ENCODE data around the gene AMOTL2.

AMOTL2 gene

DNA sequence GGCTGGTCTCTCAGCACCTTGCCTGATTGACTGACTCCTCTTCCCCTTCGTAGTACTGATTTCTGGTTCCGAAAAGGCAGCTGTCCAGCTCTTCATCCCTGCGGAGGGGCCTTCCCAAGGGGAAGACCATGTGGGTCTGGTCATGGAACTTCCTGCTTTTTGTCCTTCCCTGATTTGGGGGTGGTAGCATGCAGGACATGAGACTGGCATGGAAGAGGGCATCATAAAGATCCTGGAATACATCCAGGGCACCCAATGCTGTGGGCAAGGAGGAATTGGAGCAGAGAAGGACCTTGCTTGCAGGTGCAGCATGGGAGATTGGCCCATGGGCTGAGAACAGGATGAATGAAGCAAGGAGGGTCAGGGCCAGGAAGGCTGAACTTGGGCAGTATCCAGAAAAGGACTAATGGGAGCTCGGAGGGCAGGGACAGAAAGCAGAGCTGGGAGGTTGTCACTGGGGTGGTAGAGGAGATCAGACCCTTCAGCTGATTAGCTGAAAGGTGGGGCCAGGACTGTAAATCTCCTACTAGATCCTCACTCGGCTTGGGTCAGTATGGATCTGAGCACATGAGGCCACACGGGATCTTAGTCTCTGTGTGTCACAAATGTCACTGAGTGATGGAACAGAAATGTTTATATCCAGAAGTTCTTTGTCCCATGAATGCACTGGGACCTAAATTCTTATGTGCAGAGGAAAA, 59.5 kb downstream of the AMOTL2 start:
- no peak overlapping the region for H3K4me3 ChIP-seq (ENCODE audit: low read depth, low read length)
- TF ChIP-seq, protein P1, sequence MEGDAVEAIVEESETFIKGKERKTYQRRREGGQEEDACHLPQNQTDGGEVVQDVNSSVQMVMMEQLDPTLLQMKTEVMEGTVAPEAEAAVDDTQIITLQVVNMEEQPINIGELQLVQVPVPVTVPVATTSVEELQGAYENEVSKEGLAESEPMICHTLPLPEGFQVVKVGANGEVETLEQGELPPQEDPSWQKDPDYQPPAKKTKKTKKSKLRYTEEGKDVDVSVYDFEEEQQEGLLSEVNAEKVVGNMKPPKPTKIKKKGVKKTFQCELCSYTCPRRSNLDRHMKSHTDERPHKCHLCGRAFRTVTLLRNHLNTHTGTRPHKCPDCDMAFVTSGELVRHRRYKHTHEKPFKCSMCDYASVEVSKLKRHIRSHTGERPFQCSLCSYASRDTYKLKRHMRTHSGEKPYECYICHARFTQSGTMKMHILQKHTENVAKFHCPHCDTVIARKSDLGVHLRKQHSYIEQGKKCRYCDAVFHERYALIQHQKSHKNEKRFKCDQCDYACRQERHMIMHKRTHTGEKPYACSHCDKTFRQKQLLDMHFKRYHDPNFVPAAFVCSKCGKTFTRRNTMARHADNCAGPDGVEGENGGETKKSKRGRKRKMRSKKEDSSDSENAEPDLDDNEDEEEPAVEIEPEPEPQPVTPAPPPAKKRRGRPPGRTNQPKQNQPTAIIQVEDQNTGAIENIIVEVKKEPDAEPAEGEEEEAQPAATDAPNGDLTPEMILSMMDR (IDR thresholded peaks at IDR 0.05; ENCODE audit: low read depth, low read length, missing control alignments), result no peak
- no peak for DNase-seq (ENCODE audit: low read depth)
- in situ Hi-C loops (cut with HindIII; ENCODE audit: low sequenced_read_pairs), result loop anchor here (25.0 kb wide), 1 partner anchor 173 kb away; the partner anchor contains the start of genes ANAPC13 and CEP63

DNA sequence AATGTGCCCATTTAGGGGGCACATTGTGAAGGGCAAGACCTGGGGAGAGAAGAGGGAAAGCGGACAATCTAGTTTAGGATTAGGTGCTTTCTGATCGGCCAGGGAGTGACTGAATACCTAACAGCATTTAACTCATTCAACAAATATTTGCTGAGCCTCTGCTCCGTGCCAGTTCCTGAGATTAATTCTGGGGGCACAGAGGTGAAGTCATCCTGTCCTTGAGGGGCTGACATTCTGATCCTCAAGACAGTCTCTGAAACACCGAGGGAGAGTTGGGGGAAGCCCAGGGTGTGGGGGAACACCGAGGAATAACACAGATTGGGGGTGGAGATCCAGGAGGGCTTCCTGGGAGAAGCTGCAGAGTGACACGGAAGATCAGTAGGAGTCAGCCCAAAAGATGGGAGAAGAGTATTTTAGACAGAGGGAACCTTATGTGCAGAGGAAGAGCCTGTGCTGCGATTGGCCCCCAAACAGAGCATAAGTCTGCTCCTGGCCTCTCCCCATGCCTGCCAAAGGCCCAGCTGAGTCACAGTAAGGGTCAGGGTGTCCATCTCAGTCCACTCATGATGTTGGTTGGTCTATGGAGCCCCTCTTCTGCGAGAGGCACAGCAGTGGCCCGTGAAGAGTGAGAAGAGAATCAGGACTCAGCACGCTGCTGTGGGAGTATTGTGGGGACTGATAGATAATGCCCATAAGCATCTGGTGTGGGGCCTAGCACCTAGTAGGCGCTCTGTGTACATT, 60.2 kb downstream of the AMOTL2 start:
- peak overlapping the region; percentile 38 for H3K4me3 ChIP-seq (ENCODE audit: low read depth, low read length)
- TF ChIP-seq, protein P1 (IDR thresholded peaks at IDR 0.05; ENCODE audit: low read depth, low read length, missing control alignments), result no peak
- no peak for DNase-seq (ENCODE audit: low read depth)
- in situ Hi-C loops (cut with HindIII; ENCODE audit: low sequenced_read_pairs), result loop anchor here (25.0 kb wide), 1 partner anchor 173 kb away; the partner anchor contains the start of genes ANAPC13 and CEP63

DNA sequence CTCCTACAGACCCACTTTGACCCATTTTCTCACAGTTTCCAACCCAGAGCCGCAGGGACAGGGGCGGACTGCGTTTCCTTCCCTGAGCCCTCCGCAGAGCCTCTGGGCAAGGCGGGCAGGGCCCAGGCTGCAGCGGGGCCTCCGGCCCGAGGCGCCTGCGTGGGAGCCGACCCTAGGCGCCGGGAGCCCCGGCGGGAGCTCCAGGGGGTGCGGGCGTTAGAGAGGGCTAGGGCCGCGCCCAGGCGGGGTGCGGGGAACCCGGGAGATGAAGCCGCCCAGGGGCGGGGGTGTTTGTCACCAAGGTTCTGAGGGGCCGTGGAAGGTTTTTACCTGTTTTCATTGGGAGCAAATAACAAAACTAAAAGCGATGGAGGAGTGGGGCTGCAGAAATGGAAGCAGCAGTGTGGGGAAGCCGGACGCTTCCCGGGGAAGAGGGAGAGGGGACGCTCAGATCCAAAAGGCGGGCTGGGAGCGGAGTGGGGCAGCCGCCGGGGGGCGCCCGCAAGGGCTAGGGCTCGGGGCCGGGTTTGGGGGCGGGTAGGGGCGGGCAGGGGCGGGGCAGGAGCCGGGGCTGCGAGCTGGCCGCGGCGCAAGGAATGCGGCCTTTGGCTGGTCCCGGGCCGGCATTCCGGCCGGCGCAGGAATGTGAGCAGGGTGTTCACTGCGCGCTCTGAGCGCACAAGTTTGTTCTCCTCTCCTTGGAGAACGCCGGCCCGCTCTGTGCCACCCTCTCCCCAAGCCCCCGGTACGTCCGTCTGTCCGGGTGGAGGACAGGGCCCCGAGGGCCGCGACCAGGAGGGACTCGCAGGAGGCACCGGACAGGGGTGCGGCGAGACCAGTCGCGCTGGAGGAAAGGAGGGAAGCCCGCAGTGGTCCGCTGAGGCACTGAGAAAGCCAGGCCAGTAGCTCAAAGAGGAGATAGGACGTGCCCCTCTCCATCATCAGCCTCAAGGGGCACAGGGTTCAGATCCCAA, 61.1 kb downstream of the AMOTL2 start:
- DNase-seq (ENCODE audit: low read depth), result no peak
- H3K4me3 ChIP-seq (ENCODE audit: low read depth, low read length), result peak overlapping the region; percentile 38
- TF ChIP-seq, protein P1 (IDR thresholded peaks at IDR 0.05; ENCODE audit: low read depth, low read length, missing control alignments), result peak; percentile 47
- in situ Hi-C loops (cut with HindIII; ENCODE audit: low sequenced_read_pairs), result loop anchor here (25.0 kb wide), 1 partner anchor 174 kb away; the partner anchor contains the start of genes ANAPC13 and CEP63

DNA sequence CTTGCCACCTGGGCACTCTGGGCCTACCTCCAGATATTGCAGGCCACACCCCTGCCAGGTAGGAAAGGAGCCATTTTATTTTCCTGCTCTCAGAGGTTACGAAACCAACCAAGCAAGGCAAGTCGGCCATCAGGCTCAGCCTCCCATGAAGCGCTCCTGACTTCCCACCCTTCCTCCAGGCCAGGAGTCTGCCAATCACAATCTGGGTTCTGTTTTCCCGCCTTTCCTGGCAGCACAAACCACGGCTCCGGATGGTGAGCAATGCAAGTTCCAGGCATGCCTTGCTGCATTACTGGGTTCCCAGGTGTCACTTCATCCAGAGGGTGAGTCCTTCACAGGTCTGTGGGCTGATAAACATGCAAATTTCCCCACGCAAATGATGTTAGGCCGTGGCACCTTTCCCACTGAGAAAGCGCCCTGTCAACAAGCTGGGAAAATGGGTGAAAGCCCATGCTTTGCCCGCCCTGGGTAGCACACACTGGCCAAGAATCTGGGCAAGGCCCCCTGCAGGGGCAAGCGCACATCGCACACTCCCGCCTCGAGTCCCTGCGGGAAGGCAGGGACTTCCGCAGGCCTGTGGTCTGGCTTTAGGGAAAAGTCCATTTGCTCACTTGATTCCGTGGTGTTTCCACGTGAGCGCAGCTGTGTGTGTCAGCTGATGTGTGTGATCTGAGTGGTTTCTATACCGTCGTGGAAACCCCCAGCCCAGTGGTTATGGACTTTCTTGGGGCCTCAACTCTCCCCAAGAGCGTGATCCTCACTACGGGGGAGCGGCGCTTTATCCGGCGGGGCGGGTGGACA, 62.0 kb downstream of the AMOTL2 start:
- DNase-seq (ENCODE audit: low read depth), result no peak
- TF ChIP-seq, protein P1 (IDR thresholded peaks at IDR 0.05; ENCODE audit: low read depth, low read length, missing control alignments), result peak; percentile 41

DNA sequence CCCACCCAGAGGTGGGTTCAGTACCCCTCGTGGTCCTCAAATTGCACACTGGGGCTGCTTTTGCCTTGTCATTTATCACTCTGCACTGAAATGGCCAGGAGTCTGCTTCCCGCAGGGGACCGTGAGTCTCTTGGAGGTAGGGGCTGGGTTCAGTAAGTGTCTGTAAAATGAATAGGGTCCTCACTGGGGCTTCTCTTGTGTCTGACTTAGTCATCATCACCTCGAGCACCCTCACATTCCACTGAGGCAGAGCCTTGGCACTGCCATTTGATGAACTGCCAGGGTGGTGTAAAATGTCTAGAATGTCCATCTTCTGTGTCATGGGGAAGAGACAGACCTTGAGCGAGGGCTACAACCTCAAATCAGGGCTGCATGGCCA, 62.6 kb downstream of the AMOTL2 start:
- H3K4me3 ChIP-seq (ENCODE audit: low read depth, low read length), result no peak overlapping the region
- in situ Hi-C loops (cut with HindIII; ENCODE audit: low sequenced_read_pairs), result loop anchor here (25.0 kb wide), 1 partner anchor 176 kb away; the partner anchor contains the start of genes ANAPC13 and CEP63
- DNase-seq (ENCODE audit: low read depth), result no peak
- TF ChIP-seq, protein P1 (IDR thresholded peaks at IDR 0.05; ENCODE audit: low read depth, low read length, missing control alignments), result no peak

More for the DNA sequence above, 62.0 kb downstream of the AMOTL2 start:
- in situ Hi-C loops (cut with HindIII; ENCODE audit: low sequenced_read_pairs), result loop anchor here (25.0 kb wide), 1 partner anchor 175 kb away; the partner anchor contains the start of genes ANAPC13 and CEP63
- H3K4me3 ChIP-seq (ENCODE audit: low read depth, low read length), result no peak overlapping the region
